ENCODE results near the gene DRC1.
"Not testable (repeated sequence)": the region's sequence is repeated elsewhere in the genome, so short reads cannot be mapped to it uniquely, and the experiment has no call there.

The DRC1 gene

GRCh38 chr2:26463244-26464192, 61.8 kb downstream of the DRC1 start:
- DNase-seq (ENCODE audit: low spot score), result no peak

- DNase-seq (ENCODE audit: low spot score), result no peak
These were observed 62.9 kb downstream of the DRC1 start for GRCh38 chr2:26464390-26465265.

- DNase-seq (ENCODE audit: low spot score), result no peak
These were observed 63.7 kb downstream of the DRC1 start for GRCh38 chr2:26465266-26465925.

- no peak for DNase-seq (ENCODE audit: low spot score)
These were observed 64.3 kb downstream of the DRC1 start for GRCh38 chr2:26465981-26466471.

GRCh38 chr2:26466662-26467310, 65.1 kb downstream of the DRC1 start:
- no peak for DNase-seq (ENCODE audit: low spot score)

- not testable (repeated sequence) for DNase-seq (ENCODE audit: low spot score)
These were observed 66.8 kb downstream of the DRC1 start for GRCh38 chr2:26468544-26468943.

- peak; percentile 66 for DNase-seq (ENCODE audit: low spot score)
These were observed 67.5 kb downstream of the DRC1 start for GRCh38 chr2:26469092-26469710.

- no peak for DNase-seq (ENCODE audit: low spot score)
These were observed 68.2 kb downstream of the DRC1 start for GRCh38 chr2:26469955-26470354.

- DNase-seq (ENCODE audit: low spot score), result no peak
These were observed 69.0 kb downstream of the DRC1 start for GRCh38 chr2:26470601-26471260.

GRCh38 chr2:26471289-26471688, 69.6 kb downstream of the DRC1 start:
- DNase-seq (ENCODE audit: low spot score), result no peak

- DNase-seq (ENCODE audit: low spot score), result no peak
These were observed 70.3 kb downstream of the DRC1 start for GRCh38 chr2:26471766-26472706.

GRCh38 chr2:26472821-26473655, 71.3 kb downstream of the DRC1 start:
- DNase-seq (ENCODE audit: low spot score), result no peak

- no peak for DNase-seq (ENCODE audit: low spot score)
These were observed 72.1 kb downstream of the DRC1 start for GRCh38 chr2:26473796-26474195.

- DNase-seq (ENCODE audit: low spot score), result no peak
These were observed 72.6 kb downstream of the DRC1 start for GRCh38 chr2:26474261-26474785.

- DNase-seq (ENCODE audit: low spot score), result no peak
These were observed 73.3 kb downstream of the DRC1 start for GRCh38 chr2:26475037-26475436.

- no peak for DNase-seq (ENCODE audit: low spot score)
These were observed 74.2 kb downstream of the DRC1 start for GRCh38 chr2:26475832-26476501.

GRCh38 chr2:26477126-26477910, 75.6 kb downstream of the DRC1 start:
- DNase-seq (ENCODE audit: low spot score), result no peak

All from germinal center (tissue), 1 donor.